Endothelial cell of umbilical vein (primary cell): ENCODE results near the gene CDH23. TPM values are rescaled to one million over a fixed set of nuclear protein-coding genes. Genes with fewer than 3 reads are reported as not detected.

ENCODE experiments used
- BruUV-seq: library from RNA; stranded (reverse); fragments of 400-500 nt; replicated peaks from 2 replicates; lab custom pipeline; 2021; lab: Mats Ljungman, UMichigan
- CTCF ChIA-PET: fragments of 300-600, 350-600 bp; sonication (Branson Sonifier 250); formaldehyde crosslinking; loops from one replicate; lab custom pipeline; 2021; ENCODE audit warnings: antibody characterized with exemption, inconsistent platforms; lab: Charles Lee
- POLR2A ChIA-PET: fragments of 300-600, 350-600 bp; sonication (Branson Sonifier 250); formaldehyde crosslinking; loops from one replicate; lab custom pipeline; 2021; ENCODE audit warnings: antibody characterized with exemption, inconsistent platforms; lab: Charles Lee
- DNase-seq: peaks from one replicate; pipeline ENCODE4 v3.0.0-alpha.2; 2011; ENCODE audit warnings: low read depth, low spot score
- FAIRE-seq: peaks from 2 replicates; lab custom pipeline; 2011; peaks lifted over from hg19 to GRCh38; lab: Jason Lieb, UNC
- H2AFZ ChIP-seq: 2 replicates; pipeline ENCODE4 v1.6.0; 2012; ENCODE audit warnings: low read depth, low read length, control low read depth, inconsistent platforms
- H3K27ac ChIP-seq: 2 replicates; pipeline ENCODE4 v1.5.1; 2011; ENCODE audit warnings: low read depth, mild to moderate bottlenecking, control low read depth, low read length, moderate library complexity; ENCODE audit not compliant: insufficient read depth
- H3K27me3 ChIP-seq, 2 experiments: 2 replicates each; pipeline versions ENCODE4 v1.6.0 to v1.6.1; 2011; ENCODE audit warnings: low read length in 2 of 2, mixed read lengths in 1 of 2; ENCODE audit not compliant: control insufficient read depth in 2 of 2, insufficient read depth in 2 of 2
- H3K36me3 ChIP-seq, 2 experiments: 2 replicates in 1 of 2; 3 replicates in 1 of 2; pipeline ENCODE4 v1.5.1; 2011; ENCODE audit warnings: low read length in 2 of 2, mild to moderate bottlenecking in 1 of 2, moderate library complexity in 1 of 2; ENCODE audit not compliant: control insufficient read depth in 2 of 2, insufficient read depth in 2 of 2; ENCODE audit errors: extremely low read depth in 1 of 2
- H3K4me1 ChIP-seq: 3 replicates; pipeline ENCODE4 v1.5.1; 2011; ENCODE audit warnings: mild to moderate bottlenecking, low read length; ENCODE audit not compliant: control insufficient read depth, insufficient read depth; ENCODE audit errors: extremely low read depth
- H3K4me2 ChIP-seq: 2 replicates; pipeline ENCODE4 v1.6.1; 2011; ENCODE audit warnings: low read length, control low read depth, mixed read lengths; ENCODE audit not compliant: insufficient read depth
- H3K4me3 ChIP-seq, 3 experiments: fragments of 200-600 bp in 1 of 3; sonication (generic), shearing (Covaris generic) in 1 of 3; replicated peaks in 1 of 3; 2 replicates each; pipeline ENCODE4 v1.5.1; 2011 to 2016; ENCODE audit warnings: control low read depth in 3 of 3, low read length in 3 of 3, mild to moderate bottlenecking in 2 of 3, inconsistent platforms in 1 of 3, low read depth in 1 of 3, moderate library complexity in 1 of 3; ENCODE audit not compliant: insufficient read depth in 1 of 3
- H3K79me2 ChIP-seq: 2 replicates; pipeline ENCODE4 v1.6.0; 2012; ENCODE audit warnings: low read length, inconsistent platforms; ENCODE audit not compliant: control insufficient read depth, insufficient read depth
- H3K9ac ChIP-seq: replicated peaks from 2 replicates; pipeline ENCODE3; 2011; ENCODE audit warnings: low read length, control low read depth; ENCODE audit not compliant: insufficient read depth; ENCODE audit errors: extremely low read depth
- H3K9me1 ChIP-seq: replicated peaks from 3 replicates; pipeline ENCODE4 v1.6.0; 2011; ENCODE audit warnings: mild to moderate bottlenecking, low read length; ENCODE audit not compliant: control insufficient read depth, insufficient read depth; ENCODE audit errors: extremely low read depth
- H3K9me3 ChIP-seq: replicated peaks from 2 replicates; pipeline ENCODE4 v1.5.1; 2012; ENCODE audit warnings: low read length, inconsistent platforms; ENCODE audit not compliant: control insufficient read depth, insufficient read depth
- H4K20me1 ChIP-seq: replicated peaks from 2 replicates; pipeline ENCODE3; 2011; ENCODE audit warnings: mild to moderate bottlenecking, low read length; ENCODE audit not compliant: control insufficient read depth, insufficient read depth; ENCODE audit errors: extremely low read depth
- CTCF ChIP-seq, 2 donors: IDR thresholded peaks; 1 replicate in 1 of 2; 2 replicates in 1 of 2; pipeline ENCODE4 v1.5.1; 2011; ENCODE audit warnings: low read length in 2 of 2, mild to moderate bottlenecking in 2 of 2, moderate library complexity in 2 of 2, control low read depth in 1 of 2, inconsistent platforms in 1 of 2, low read depth in 1 of 2; ENCODE audit not compliant: insufficient read depth in 1 of 2; ENCODE audit errors: extremely low read depth in 1 of 2
- EZH2 ChIP-seq: IDR thresholded peaks from 2 replicates; pipeline ENCODE4 v1.6.1; 2012; ENCODE audit warnings: borderline replicate concordance, low read depth, mild to moderate bottlenecking, moderate library complexity, low read length, inconsistent platforms; ENCODE audit not compliant: severe bottlenecking
- FOS ChIP-seq: IDR thresholded peaks from 2 replicates; pipeline ENCODE4 v1.6.1; 2011; ENCODE audit warnings: mild to moderate bottlenecking, low read length, moderate library complexity, borderline replicate concordance; ENCODE audit not compliant: insufficient read depth
- GATA2 ChIP-seq: IDR thresholded peaks from 2 replicates; pipeline ENCODE4 v1.7.0; 2011; ENCODE audit warnings: low read depth, mild to moderate bottlenecking, moderate library complexity, mixed read lengths, low read length; ENCODE audit not compliant: insufficient read length, insufficient read depth
- JUN ChIP-seq: IDR thresholded peaks from 2 replicates; pipeline ENCODE4 v1.6.1; 2011; ENCODE audit warnings: borderline replicate concordance, low read depth; ENCODE audit not compliant: insufficient read length, insufficient read depth
- MAX ChIP-seq: IDR thresholded peaks from 2 replicates; pipeline ENCODE4 v1.6.1; 2011; ENCODE audit not compliant: insufficient read depth, insufficient read length
- MYC ChIP-seq: IDR thresholded peaks from one replicate; pipeline ENCODE4 v1.6.1; 2011; ENCODE audit warnings: mild to moderate bottlenecking, low read depth, low read length
- POLR2A ChIP-seq: IDR thresholded peaks from 2 replicates; pipeline ENCODE4 v1.6.1; 2012; ENCODE audit warnings: low read depth, mild to moderate bottlenecking, control low read depth, low read length
- POLR2AphosphoS5 ChIP-seq: IDR thresholded peaks from 2 replicates; pipeline ENCODE4 v1.6.1; 2012; ENCODE audit warnings: low read depth, mild to moderate bottlenecking, control low read depth, low read length, moderate library complexity; ENCODE audit not compliant: insufficient read depth
- dilution Hi-C: fragments of 300-500 bp; cut with MboI; formaldehyde crosslinking; loops from one replicate; pipeline ENCODE4 v1.15.0; 2019; ENCODE audit warnings: low sequenced_read_pairs; ENCODE audit not compliant: extremely low pct_ligation_motif_present
- intact Hi-C: fragments of 100-400 bp; cut with micrococcal nuclease; formaldehyde crosslinking; loops from one replicate; pipeline ENCODE4 v1.10.0; 2022
- polyA plus RNA-seq, 4 experiments: library from polyadenylated mRNA; depleted of rRNA in 3 of 4; stranded (reverse) in 3 of 4; unstranded in 1 of 4; fragments of >200 nt; gene quantifications; 2 replicates each; pipeline versions ENCODE4 v1.2.1 to v1.2.3, GENCODE V29; 2011 to 2012; ENCODE audit warnings: missing spikeins in 1 of 4
- total RNA-seq: library from RNA; stranded (reverse); gene quantifications from 2 replicates; pipeline ENCODE4 v1.2.3, GENCODE V29; 2021

CDH23 gene
- total and polyA plus RNA-seq, 2 donors (not counting 3 experiments of a cell fraction or from before 2014, with no cell fraction given) = not detected

GRCh38 chr10:71483885-71484751 is 87.4 kb downstream of the CDH23 start:
- BruUV-seq = no TSS peak
- intact Hi-C loops = no loop called here
- POLR2A ChIA-PET = no interaction called here

More at GRCh38 chr10:71483885-71484751, 87.4 kb downstream of the CDH23 start:
- DNase-seq (no peak), FAIRE-seq (no peak)
- Histone ChIP-seq H3K27me3 (peaks cover under 1 to 3% of the 10 kb centered on the region in 2 experiments), H3K4me1 (no peaks in the 10 kb centered on the region), H3K9me1 (no peaks in the 10 kb centered on the region), H4K20me1 (no peaks in the 10 kb centered on the region), H2AFZ (no peak overlapping the region), H3K27ac (no peak overlapping the region), H3K9ac (no peak overlapping the region), H3K4me2 (no peak overlapping the region), H3K79me2 (no peaks in the 10 kb centered on the region), H3K36me3 (no peaks in the 10 kb centered on the region), H3K4me3 (no peak overlapping the region), H3K9me3 (no peaks in the 10 kb centered on the region)
- dilution Hi-C loops = no loop called here
- no peak for TF ChIP-seq MAX
- TF ChIP-seq POLR2A = no peak
- no peak for TF ChIP-seq FOS
- TF ChIP-seq CTCF (IDR thresholded peaks at IDR 0.05; ENCODE audit: extremely low read depth in 1 of 2, insufficient read depth in 1 of 2, low read depth in 1 of 2, low read length in 2 of 2) = no peak
- TF ChIP-seq MYC = no peak
- no peak for TF ChIP-seq POLR2AphosphoS5
- TF ChIP-seq JUN = no peak
- no peak for TF ChIP-seq EZH2
- no peak for TF ChIP-seq GATA2
- CTCF ChIA-PET = no interaction called here
